LoVo (cell line): ENCODE measurements around the gene CHERP.
"Not testable (repeated sequence)": the region's sequence is repeated elsewhere in the genome, so short reads cannot be mapped to it uniquely, and the experiment has no call there.

Source experiments
- DNase-seq: peaks from one replicate; pipeline ENCODE4 v3.0.0-alpha.2; 2016; ENCODE audit warnings: low spot score

CHERP gene

DNA sequence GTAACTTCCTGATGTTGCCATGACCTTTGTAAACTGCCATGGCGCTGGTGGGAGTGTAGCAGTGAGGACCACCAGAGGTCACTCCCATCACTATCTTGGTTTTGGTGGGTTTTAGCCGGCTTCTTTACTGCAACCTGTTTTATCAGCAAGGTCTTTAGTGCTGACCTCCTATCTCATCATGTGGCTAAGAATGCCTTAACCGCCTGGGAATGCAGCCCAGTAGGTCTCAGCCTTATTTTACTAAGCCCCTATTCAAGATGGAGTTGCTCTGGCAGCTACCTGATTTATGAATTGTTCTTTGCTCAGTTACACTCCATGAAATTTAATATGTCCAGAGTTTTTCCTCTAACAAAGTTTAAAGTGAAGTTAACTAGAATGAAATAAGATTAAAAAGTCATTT is 65.8 kb downstream of the CHERP start:
- DNase-seq: no peak

DNA sequence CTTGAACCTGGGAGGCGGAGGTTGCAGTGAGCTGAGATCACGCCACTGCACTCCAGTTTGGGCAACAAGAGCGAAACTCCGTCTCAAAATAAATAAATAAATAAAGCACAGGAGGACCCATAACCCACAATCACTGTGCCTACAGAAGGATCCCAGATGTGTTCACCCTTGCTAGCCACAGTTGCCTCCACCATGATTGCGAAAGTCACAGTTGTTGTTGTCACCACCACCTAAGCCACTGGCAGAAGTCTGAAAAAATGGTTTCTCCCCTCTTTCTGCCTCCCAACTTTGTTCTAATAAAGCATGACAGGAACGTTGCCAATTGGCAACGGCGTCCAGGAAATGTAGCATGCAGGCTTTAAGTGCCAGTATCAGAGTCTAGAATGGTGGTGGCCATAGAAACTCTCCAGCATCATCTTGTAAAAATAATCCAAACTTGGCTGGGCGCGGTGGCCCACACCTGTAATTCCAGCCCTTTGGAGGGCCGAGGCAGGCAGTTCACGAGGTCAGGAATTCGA is 68.3 kb downstream of the CHERP start:
- no peak for DNase-seq

DNA sequence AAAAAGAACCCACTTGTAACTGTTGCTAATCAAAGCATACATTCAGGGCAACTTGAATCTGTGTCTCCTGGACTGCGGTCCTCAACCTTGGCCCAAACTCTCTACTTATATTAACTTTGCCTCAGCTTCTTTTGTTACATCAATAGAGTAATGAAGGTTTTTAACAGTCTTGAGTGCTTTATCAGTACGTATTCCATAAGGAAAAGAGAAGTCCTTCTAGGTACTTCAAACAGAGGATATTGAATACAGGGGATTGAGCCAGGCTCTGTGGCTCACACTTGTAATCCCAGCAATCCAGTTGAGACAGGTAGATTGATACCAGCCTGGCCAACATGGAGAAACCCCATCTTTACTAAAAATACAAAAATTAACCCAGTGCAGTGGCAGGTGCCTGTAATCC is 69.2 kb downstream of the CHERP start:
- no peak for DNase-seq

DNA sequence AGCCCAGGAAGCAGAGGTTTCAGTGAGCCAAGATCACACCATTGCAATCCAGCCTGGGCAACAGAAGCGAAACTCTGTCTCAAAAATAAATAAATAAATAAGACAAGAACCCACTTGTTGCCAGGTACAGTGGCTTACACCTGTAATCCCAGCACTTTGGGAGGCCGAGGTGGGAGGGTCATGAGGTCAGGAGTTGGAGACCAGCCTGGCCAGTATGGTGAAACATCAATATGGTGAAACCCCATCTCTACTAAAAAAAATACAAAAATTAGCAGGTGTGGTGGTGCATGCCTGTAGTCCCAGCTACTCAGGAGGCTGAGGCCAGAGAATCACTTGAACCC is 69.7 kb downstream of the CHERP start:
- not testable (repeated sequence) for DNase-seq

DNA sequence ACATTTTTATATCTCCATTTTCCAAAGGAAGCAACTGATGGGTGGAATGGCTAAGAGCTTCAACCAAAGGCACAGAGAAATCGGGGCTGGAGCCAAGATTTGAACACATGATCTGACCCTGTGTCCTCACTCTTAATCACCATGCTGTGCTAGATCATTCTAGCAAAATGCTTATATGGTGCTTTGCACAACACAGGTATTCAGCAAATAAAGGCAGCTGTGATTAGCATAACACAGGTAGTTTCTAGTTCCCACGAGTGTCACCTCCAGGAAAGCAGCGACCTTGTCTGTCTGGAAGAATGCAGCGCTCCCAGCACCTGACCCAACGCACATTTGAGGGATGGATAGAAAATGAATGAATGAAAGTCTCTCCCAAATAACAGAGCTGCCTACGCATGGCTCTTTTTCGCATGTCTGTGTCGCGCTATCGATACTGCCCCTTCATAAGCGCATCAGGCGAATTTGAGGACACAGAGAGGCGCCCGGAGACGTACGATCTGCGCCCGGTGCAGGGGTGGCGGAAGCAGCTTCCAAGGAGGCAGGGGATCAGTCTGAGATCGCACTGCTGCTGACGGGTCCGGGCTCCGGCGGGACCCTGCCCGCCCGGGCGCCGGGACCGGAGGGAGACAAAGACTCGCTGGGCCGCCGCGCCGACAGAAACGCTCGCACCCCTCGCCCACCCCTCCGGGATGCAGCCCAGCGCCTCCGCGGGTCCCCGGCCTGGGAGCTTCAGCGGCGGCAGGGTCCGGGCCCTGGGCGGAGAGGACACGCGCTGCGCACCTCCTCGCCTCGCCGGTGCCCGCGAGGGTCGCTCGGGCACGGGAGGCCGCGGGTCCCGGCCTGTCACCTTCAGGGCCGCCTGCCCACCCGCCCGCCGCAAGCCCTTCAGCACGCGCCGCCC is 71.1 kb downstream of the CHERP start:
- no peak for DNase-seq

DNA sequence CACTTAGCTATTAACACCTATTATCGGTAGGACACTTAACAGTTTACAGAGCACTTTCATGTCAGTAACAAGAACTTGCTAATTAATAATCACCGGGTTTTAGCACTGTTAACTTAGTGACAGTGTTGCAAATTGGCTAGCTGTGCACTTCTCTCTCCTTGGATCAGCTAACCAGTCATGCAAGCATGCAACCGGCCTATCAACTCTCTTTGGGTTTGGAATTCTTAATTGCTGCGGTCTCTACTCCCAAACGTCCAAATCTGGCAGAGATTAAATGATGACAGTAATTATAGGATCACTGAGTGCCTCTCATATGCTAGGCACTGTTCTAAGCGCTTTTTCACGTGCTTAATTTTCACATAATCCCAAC is 71.7 kb downstream of the CHERP start:
- no peak for DNase-seq
